WTC11 (cell line): ENCODE data around the gene FAM50A. TPM values are rescaled to one million over a fixed set of nuclear protein-coding genes. Genes with fewer than 3 reads are reported as not detected.

Source experiments
- ATAC-seq: fragments of 200-7000 bp; cut with Tn5 transposase; 2 replicates; pipeline ENCODE4 v1.10.0; 2021; ENCODE audit warnings: mild to moderate bottlenecking, moderate library complexity
- CTCF ChIA-PET: fragments of 300-600 bp; sonication (Branson Sonifier 250); formaldehyde crosslinking; loops from one replicate; lab custom pipeline; 2021; ENCODE audit warnings: antibody characterized with exemption; lab: Charles Lee
- POLR2A ChIA-PET: fragments of 350-600 bp; sonication (Branson Sonifier 250); formaldehyde crosslinking; loops from one replicate; lab custom pipeline; 2021; ENCODE audit warnings: antibody characterized with exemption; lab: Charles Lee
- DNase-seq: peaks from one replicate; pipeline ENCODE4 v3.0.0; 2021; ENCODE audit warnings: low spot score
- H3K27ac Mint-ChIP-seq: 2 replicates; pipeline ENCODE4 v1.8.0; 2021; ENCODE audit warnings: mixed read lengths
- H3K27me3 Mint-ChIP-seq: 2 replicates; pipeline ENCODE4 v1.8.0; 2021; ENCODE audit warnings: low read depth, mild to moderate bottlenecking, moderate library complexity, mixed read lengths
- H3K36me3 Mint-ChIP-seq: 2 replicates; pipeline ENCODE4 v1.8.0; 2021; ENCODE audit warnings: mixed read lengths
- H3K4me1 Mint-ChIP-seq: 2 replicates; pipeline ENCODE4 v1.8.0; 2022; ENCODE audit warnings: mixed read lengths
- H3K4me3 Mint-ChIP-seq: 2 replicates; pipeline ENCODE4 v1.8.0; 2021; ENCODE audit warnings: mild to moderate bottlenecking, moderate library complexity, mixed read lengths
- H3K9me3 Mint-ChIP-seq: 2 replicates; pipeline ENCODE4 v1.8.0; 2021; ENCODE audit warnings: mixed read lengths
- EMX1 ChIP-seq: fragments of 250-450 bp; sonication (Bioruptor Pico); IDR thresholded peaks from 2 replicates; pipeline ENCODE4 v1.8.0; 2021; ENCODE audit warnings: mild to moderate bottlenecking
- ESRRA ChIP-seq: sonication (generic); formaldehyde crosslinking; IDR thresholded peaks from 2 replicates; pipeline ENCODE4 v1.8.1; 2022; ENCODE audit warnings: mild to moderate bottlenecking, missing genetic modification reagents, borderline replicate concordance
- GRHL2 ChIP-seq: fragments of 250-450 bp; sonication (Bioruptor Pico); IDR thresholded peaks from 2 replicates; pipeline ENCODE4 v1.8.0; 2022; ENCODE audit warnings: mild to moderate bottlenecking, moderate library complexity; ENCODE audit not compliant: insufficient replicate concordance, severe bottlenecking
- HMGA2 ChIP-seq: fragments of 250-450 bp; sonication (Bioruptor Pico); IDR thresholded peaks from 2 replicates; pipeline ENCODE4 v1.4.0; 2021; ENCODE audit warnings: mild to moderate bottlenecking, moderate library complexity
- NR2C2 ChIP-seq: sonication (generic); formaldehyde crosslinking; IDR thresholded peaks from 2 replicates; pipeline ENCODE4 v1.8.0; 2022; ENCODE audit warnings: mild to moderate bottlenecking, missing genetic modification reagents
- PRDM15 ChIP-seq: sonication (generic); formaldehyde crosslinking; IDR thresholded peaks from 2 replicates; pipeline ENCODE4 v1.8.0; 2022; ENCODE audit warnings: missing genetic modification reagents
- PRRX2 ChIP-seq: fragments of 250-450 bp; sonication (Bioruptor Pico); IDR thresholded peaks from 2 replicates; pipeline ENCODE4 v1.8.0; 2021; ENCODE audit warnings: mild to moderate bottlenecking
- STAT6 ChIP-seq: sonication (generic); formaldehyde crosslinking; conservative IDR thresholded peaks from 2 replicates; pipeline ENCODE4 v1.8.1; 2023; ENCODE audit warnings: mild to moderate bottlenecking, low read depth, missing genetic modification reagents, moderate library complexity
- ZBTB21 ChIP-seq: sonication (generic); formaldehyde crosslinking; IDR thresholded peaks from 2 replicates; pipeline ENCODE4 v1.8.1; 2023; ENCODE audit warnings: mild to moderate bottlenecking, missing genetic modification reagents, borderline replicate concordance
- ZNF232 ChIP-seq: sonication (generic); formaldehyde crosslinking; IDR thresholded peaks from 2 replicates; pipeline ENCODE4 v1.8.0; 2022; ENCODE audit warnings: mild to moderate bottlenecking, missing genetic modification reagents
- ZNF512 ChIP-seq: sonication (generic); formaldehyde crosslinking; IDR thresholded peaks from 2 replicates; pipeline ENCODE4 v1.8.1; 2022; ENCODE audit warnings: missing genetic modification reagents, borderline replicate concordance
- total RNA-seq: library from RNA; stranded (reverse); gene quantifications from 3 replicates; pipeline ENCODE4 v1.2.3, GENCODE V29; 2021
- TF ChIP-seq, protein P1 (sequence below): sonication (generic); formaldehyde crosslinking; IDR thresholded peaks from 2 replicates; pipeline ENCODE4 v1.8.1; 2023; ENCODE audit warnings: mild to moderate bottlenecking, missing genetic modification reagents, borderline replicate concordance
- TF ChIP-seq, protein P2 (sequence below): fragments of 250-450 bp; sonication (Bioruptor Pico); IDR thresholded peaks from 2 replicates; pipeline ENCODE4 v1.9.0; 2021; ENCODE audit warnings: mild to moderate bottlenecking
- TF ChIP-seq, protein P3 (sequence below): fragments of 250-450 bp; sonication (Bioruptor Pico); conservative IDR thresholded peaks from 2 replicates; pipeline ENCODE4 v1.9.0; 2021; ENCODE audit warnings: mild to moderate bottlenecking

The FAM50A gene
- total RNA-seq, 1 experiment from 2014 or later, result 50.2 TPM

DNA sequence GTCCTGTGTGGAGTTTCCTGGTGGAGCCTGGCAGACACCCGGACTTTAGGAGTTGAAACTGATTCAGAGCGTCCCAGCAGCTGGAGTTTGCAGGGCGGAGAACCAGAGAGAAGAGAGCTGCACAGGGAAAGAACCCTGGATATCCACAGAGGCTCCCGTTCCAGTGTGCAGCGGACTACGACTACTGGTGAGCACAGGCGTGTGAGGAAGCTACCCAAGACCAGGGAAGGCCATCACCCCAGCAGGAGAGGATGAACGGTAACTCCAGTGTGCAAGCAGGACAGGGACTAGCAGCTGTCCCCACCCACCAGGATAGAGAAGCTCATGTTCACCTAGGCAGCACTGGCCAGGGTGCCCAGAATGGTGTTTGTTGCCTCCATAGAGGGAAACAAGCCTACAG, 32.9 kb downstream of the FAM50A start:
- Mint-ChIP-seq H3K36me3 (no peaks in the 10 kb centered on the region; the same call in 1 of the 2 replicates), H3K4me3 (no peak overlapping the region), H3K4me1 (peaks cover 3% of the 10 kb centered on the region; the same call in 1 of the 2 replicates), H3K27ac (no peak overlapping the region), H3K27me3 (peaks cover 2% of the 10 kb centered on the region; the same call in 1 of the 2 replicates), H3K9me3 (no peaks in the 10 kb centered on the region)
- ChIA-PET POLR2A (no interaction called here), CTCF (interaction anchor here (1.2 kb wide), 1 partner anchor 50 kb away, joined by 3 read pairs; no protein-coding TSS in a partner anchor)
- ATAC-seq, result no peak
- TF ChIP-seq, protein P1, sequence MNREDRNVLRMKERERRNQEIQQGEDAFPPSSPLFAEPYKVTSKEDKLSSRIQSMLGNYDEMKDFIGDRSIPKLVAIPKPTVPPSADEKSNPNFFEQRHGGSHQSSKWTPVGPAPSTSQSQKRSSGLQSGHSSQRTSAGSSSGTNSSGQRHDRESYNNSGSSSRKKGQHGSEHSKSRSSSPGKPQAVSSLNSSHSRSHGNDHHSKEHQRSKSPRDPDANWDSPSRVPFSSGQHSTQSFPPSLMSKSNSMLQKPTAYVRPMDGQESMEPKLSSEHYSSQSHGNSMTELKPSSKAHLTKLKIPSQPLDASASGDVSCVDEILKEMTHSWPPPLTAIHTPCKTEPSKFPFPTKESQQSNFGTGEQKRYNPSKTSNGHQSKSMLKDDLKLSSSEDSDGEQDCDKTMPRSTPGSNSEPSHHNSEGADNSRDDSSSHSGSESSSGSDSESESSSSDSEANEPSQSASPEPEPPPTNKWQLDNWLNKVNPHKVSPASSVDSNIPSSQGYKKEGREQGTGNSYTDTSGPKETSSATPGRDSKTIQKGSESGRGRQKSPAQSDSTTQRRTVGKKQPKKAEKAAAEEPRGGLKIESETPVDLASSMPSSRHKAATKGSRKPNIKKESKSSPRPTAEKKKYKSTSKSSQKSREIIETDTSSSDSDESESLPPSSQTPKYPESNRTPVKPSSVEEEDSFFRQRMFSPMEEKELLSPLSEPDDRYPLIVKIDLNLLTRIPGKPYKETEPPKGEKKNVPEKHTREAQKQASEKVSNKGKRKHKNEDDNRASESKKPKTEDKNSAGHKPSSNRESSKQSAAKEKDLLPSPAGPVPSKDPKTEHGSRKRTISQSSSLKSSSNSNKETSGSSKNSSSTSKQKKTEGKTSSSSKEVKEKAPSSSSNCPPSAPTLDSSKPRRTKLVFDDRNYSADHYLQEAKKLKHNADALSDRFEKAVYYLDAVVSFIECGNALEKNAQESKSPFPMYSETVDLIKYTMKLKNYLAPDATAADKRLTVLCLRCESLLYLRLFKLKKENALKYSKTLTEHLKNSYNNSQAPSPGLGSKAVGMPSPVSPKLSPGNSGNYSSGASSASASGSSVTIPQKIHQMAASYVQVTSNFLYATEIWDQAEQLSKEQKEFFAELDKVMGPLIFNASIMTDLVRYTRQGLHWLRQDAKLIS (CRISPR knock-in tag), result no peak
- no peak for TF ChIP-seq GRHL2 (CRISPR knock-in tag)
- no peak for TF ChIP-seq ZNF232 (CRISPR knock-in tag)
- no peak for TF ChIP-seq STAT6 (CRISPR knock-in tag)
- no peak for DNase-seq

GRCh38 chrX:154477891-154478477, 34.0 kb downstream of the FAM50A start:
- ATAC-seq (no peak), DNase-seq (no peak)
- Mint-ChIP-seq H3K27ac (no peak overlapping the region), H3K36me3 (no peaks in the 10 kb centered on the region; the same call in 1 of the 2 replicates), H3K27me3 (peaks cover 2% of the 10 kb centered on the region; the same call in 1 of the 2 replicates), H3K4me3 (peak overlapping the region; percentile 74), H3K9me3 (no peaks in the 10 kb centered on the region), H3K4me1 (peaks cover 3% of the 10 kb centered on the region; the same call in 1 of the 2 replicates)
- CTCF ChIA-PET, result interaction anchor here (1.2 kb wide), 1 partner anchor 12 kb away, joined by 4 read pairs; the partner anchor contains the start of gene SLC10A3
- TF ChIP-seq EMX1, result no peak
- TF ChIP-seq PRRX2 (CRISPR knock-in tag), result no peak
- TF ChIP-seq PRDM15, result no peak
- TF ChIP-seq, protein P2, sequence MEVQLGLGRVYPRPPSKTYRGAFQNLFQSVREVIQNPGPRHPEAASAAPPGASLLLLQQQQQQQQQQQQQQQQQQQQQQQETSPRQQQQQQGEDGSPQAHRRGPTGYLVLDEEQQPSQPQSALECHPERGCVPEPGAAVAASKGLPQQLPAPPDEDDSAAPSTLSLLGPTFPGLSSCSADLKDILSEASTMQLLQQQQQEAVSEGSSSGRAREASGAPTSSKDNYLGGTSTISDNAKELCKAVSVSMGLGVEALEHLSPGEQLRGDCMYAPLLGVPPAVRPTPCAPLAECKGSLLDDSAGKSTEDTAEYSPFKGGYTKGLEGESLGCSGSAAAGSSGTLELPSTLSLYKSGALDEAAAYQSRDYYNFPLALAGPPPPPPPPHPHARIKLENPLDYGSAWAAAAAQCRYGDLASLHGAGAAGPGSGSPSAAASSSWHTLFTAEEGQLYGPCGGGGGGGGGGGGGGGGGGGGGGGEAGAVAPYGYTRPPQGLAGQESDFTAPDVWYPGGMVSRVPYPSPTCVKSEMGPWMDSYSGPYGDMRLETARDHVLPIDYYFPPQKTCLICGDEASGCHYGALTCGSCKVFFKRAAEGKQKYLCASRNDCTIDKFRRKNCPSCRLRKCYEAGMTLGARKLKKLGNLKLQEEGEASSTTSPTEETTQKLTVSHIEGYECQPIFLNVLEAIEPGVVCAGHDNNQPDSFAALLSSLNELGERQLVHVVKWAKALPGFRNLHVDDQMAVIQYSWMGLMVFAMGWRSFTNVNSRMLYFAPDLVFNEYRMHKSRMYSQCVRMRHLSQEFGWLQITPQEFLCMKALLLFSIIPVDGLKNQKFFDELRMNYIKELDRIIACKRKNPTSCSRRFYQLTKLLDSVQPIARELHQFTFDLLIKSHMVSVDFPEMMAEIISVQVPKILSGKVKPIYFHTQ, result no peak
- no peak for TF ChIP-seq NR2C2 (CRISPR knock-in tag)
- no peak for TF ChIP-seq ESRRA (CRISPR knock-in tag)
- TF ChIP-seq ZNF512 (CRISPR knock-in tag), result no peak
- TF ChIP-seq HMGA2 (CRISPR knock-in tag), result no peak
- no peak for TF ChIP-seq ZBTB21 (CRISPR knock-in tag)
- TF ChIP-seq, protein P3, sequence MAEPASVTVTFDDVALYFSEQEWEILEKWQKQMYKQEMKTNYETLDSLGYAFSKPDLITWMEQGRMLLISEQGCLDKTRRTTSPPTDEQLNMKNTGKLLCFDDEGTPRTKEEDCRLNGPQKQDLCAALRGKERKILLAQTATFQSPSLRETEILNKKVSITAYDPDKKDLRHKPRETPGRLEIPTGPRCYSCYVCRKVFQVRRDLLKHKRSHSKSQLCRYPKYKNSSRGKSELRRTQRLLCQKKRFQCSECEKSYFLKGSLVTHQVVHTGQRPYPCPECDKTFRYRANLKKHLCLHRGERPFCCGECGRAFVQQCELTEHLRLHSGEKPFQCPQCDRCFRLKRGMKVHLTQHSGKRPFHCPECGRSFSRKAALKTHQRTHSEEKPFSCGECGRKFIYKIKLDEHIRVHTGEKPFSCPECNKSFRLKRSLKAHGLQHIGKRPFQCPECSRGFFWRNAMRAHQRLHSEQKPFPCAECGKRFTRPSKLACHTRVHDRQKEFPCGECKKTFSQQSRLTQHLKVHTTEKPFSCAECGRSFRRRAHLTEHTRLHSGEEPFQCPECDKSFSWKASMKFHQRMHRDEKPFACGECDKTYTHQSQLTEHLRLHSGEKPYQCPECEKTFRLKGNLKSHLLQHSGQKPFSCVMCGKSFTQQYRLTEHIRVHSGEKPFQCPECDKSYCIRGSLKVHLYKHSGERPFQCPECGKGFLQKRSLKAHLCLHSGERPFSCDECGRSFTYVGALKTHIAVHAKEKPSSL (CRISPR knock-in tag), result no peak
- POLR2A ChIA-PET, result interaction anchor here (0.9 to 1.4 kb wide), 2 partner anchors 13 to 39 kb away, joined by 3 to 8 read pairs; partner anchors contain the start of gene SLC10A3
